T follicular helper cell (primary cell): ENCODE data around the gene ANKRD37.
"Not testable (repeated sequence)": the region's sequence is repeated elsewhere in the genome, so short reads cannot be mapped to it uniquely, and the experiment has no call there.

Source experiments
- DNase-seq: peaks from one replicate; pipeline ENCODE4 v3.0.0-alpha.2; 2020; ENCODE audit warnings: low read depth
- total RNA-seq, 2 experiments: gene quantifications; one replicate each; lab custom pipeline; 2026; lab: John Stamatoyannopoulos, UW

Gene ANKRD37
- total RNA-seq, result 4.0 to 8.3 reads per million in 2 experiments

GRCh38 chr4:185396724-185397385 lies at the start of gene ANKRD37:
Gene ANKRD37, plus strand, starts transcription at chr4:185396841. Its CDS starts 83 bp downstream, at chr4:185396924.
- DNase-seq, result no peak

GRCh38 chr4:185346975-185347601 lies 49.6 kb upstream of the ANKRD37 start:
- DNase-seq, result no peak

GRCh38 chr4:185351691-185352090 lies 45.0 kb upstream of the ANKRD37 start:
- no peak for DNase-seq

- DNase-seq, result no peak
These were observed 44.4 kb upstream of the ANKRD37 start for GRCh38 chr4:185352202-185352601.

- no peak for DNase-seq
These were observed 43.9 kb upstream of the ANKRD37 start for GRCh38 chr4:185352741-185353140.

- no peak for DNase-seq
These were observed 39.4 kb upstream of the ANKRD37 start for GRCh38 chr4:185357211-185357610.

GRCh38 chr4:185357733-185358440 lies 38.8 kb upstream of the ANKRD37 start:
- no peak for DNase-seq

- no peak for DNase-seq
These were observed 38.1 kb upstream of the ANKRD37 start for GRCh38 chr4:185358514-185358913.

GRCh38 chr4:185358959-185359358 lies 37.7 kb upstream of the ANKRD37 start:
- DNase-seq, result no peak

- no peak for DNase-seq
These were observed 36.7 kb upstream of the ANKRD37 start for GRCh38 chr4:185359767-185360446.

- DNase-seq, result no peak
These were observed 34.8 kb upstream of the ANKRD37 start for GRCh38 chr4:185361872-185362271.

- DNase-seq, result not testable (repeated sequence)
These were observed 34.1 kb upstream of the ANKRD37 start for GRCh38 chr4:185362570-185362969.

GRCh38 chr4:185363251-185363650 lies 33.4 kb upstream of the ANKRD37 start:
- no peak for DNase-seq

GRCh38 chr4:185364886-185365285 lies 31.8 kb upstream of the ANKRD37 start:
- DNase-seq, result no peak

- DNase-seq, result no peak
These were observed 26.9 kb upstream of the ANKRD37 start for GRCh38 chr4:185369731-185370130.

GRCh38 chr4:185370268-185370949 lies 26.2 kb upstream of the ANKRD37 start:
- no peak for DNase-seq

- DNase-seq, result no peak
These were observed 24.9 kb upstream of the ANKRD37 start for GRCh38 chr4:185371702-185372101.

- no peak for DNase-seq
These were observed 22.6 kb upstream of the ANKRD37 start for GRCh38 chr4:185374027-185374426.

GRCh38 chr4:185374573-185374972 lies 22.1 kb upstream of the ANKRD37 start:
- DNase-seq, result no peak

- DNase-seq, result no peak
These were observed 18.4 kb upstream of the ANKRD37 start for GRCh38 chr4:185378264-185378663.

GRCh38 chr4:185379326-185380295 lies 17.0 kb upstream of the ANKRD37 start:
- no peak for DNase-seq
